ENCODE measurements around the gene NSUN6.

The NSUN6 gene

DNA sequence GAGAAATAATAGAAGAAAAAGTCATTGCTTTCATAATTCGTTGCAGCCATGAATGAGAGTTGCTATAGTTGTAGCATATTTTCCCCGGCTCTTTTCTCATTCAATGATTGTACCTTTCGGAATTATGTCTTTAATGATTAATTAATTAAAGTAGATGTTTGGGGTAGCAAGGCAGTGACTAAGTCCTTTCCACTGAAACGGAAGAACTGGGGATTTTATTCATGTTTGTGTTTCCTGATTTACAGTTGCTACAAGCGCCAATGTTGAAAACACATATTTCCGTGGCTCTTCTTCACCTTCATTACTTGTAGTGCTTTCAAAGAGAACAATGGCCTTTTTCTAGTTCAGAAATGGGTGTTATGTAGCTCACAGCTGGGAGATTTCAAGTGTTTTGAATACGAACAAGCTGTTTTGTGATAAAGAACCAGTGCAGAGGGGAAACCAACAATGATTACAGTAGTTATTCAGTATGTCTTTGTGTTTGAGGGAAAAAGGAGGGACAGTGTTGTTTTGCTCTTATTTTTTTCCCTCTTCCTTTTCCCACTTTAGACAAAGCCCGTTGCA, 153.5 kb downstream of the NSUN6 start:
- DNase-seq, result no peak
